ENCODE results near the gene FOLH1.
"Not testable (repeated sequence)": the region's sequence is repeated elsewhere in the genome, so short reads cannot be mapped to it uniquely, and the experiment has no call there.

Gene FOLH1

DNA sequence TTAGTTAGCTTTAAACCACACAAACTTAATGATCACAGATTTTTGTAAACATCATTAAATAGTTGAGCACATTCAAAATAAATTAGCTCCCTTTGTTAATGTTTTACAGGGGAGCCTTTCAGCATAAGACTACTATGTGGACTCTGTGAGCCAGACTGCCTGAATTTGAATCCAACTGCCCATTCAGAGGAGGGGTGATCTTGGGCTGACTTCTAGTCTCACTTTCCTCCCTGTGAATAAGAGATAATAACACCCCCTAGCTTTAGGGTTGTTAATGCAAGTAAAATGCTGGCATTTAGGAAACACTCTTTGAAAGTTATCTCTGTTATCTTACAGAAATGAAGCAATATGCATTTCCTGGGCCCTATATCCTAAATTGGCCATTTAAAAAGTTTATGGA, 23.6 kb downstream of the FOLH1 start:
- not testable (repeated sequence) for DNase-seq (ENCODE audit: low spot score)

DNA sequence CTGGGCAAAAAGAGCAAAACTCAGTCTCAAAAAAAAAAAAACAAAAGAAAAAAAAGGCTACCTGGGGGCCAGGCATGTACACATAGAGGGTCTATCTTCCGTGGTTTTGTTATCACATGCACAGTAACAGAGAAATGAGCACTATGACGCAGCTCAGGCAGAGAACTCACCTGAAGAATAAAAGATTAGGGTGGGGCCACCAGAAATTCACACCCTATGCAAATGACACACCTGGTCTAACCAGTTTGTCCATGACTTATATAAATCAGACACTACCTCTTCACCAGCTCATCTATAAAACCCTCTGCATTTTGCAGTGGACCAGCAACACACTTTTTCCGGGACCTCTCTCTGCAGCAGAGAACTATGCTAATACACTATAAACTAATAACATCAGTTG, 30.5 kb downstream of the FOLH1 start:
- DNase-seq (ENCODE audit: low spot score) = not testable (repeated sequence)

DNA sequence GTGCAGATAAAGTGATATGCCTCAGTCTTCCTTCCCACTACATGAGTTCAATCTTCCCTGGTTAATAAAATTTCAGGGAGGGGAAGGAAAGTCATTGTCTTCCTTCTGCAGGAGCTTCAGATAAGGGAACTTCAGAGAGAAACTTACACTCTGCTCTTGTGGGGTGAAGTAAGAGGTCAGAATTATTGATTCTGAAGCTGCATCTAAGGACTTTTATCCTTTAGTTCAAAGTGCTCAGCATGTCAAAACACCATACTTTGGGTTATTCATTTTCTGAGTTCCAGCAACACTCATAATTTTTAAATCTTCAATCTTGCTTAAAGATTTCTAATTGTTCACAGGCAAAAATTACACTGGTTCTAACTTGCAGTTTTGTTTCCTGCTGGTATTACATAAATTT, 33.0 kb downstream of the FOLH1 start:
- DNase-seq (ENCODE audit: low spot score) = not testable (repeated sequence)

DNA sequence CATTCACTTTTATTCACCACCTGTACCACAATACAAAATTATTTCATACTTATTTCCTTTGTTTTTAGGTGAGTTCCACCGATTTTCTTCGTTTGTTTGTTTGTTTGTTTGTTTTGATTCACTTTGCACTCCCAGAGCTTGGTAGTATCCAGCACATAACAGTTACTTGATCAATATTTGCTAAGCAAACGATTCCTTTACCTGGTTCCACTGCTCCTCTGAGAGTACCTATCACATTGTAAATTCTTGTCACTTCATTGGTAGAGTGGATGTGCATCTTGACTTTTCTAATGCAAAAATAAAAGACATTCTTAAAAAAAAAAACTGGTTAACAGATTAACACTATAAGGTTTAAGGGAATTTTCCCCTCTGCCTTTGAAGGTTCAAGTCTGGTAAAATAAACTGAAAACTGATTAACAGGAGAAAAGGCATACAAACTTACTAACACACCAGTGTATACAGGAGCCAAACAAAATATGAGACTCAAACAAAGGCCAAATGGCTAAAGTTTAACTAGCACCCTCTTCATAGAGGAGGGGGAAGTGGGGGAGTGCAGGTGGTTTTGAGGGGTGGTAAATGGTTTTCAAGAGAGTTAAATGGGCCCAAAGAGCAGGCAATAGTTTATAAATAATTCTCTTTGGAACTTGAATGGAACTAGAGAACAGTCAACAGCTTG, 33.6 kb downstream of the FOLH1 start:
- DNase-seq (ENCODE audit: low spot score) = not testable (repeated sequence)

DNA sequence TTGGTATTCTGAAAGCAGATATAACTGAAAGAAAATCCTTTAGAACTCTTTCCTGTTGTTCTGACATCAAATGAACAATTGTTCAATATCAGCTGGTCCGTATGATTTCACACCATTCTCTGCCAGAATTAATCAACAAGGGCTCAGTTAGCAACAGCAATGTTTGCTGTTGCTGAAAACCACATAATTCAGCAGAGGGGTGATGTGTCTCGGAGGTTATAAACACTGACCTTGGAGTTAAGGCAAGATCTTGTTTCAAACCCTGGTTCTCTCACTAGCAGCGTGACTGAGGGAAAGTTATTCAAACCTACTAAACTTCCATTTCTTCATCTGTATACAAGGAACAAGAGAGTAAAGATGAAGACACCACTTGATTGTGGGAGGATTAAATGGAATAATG, 36.8 kb downstream of the FOLH1 start:
- not testable (repeated sequence) for DNase-seq (ENCODE audit: low spot score)

DNA sequence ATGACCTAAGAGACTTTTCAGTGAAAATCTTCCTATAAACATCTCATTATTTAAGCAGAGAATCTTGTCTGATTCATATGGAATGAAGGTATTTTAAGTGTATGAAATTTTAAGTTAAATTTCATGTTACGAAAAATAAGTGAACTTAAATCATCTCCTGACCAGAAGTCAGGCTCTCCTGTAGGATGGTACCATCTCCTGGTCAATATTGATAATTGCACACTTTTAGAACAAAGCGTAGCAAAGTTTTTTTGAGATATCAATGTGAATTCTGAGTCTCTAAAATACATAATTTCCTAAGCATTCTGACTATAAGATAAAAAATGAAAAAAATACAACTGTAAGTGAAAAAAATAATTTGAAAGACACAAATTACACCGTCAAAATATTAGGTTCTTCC, 38.8 kb downstream of the FOLH1 start:
- not testable (repeated sequence) for DNase-seq (ENCODE audit: low spot score)

DNA sequence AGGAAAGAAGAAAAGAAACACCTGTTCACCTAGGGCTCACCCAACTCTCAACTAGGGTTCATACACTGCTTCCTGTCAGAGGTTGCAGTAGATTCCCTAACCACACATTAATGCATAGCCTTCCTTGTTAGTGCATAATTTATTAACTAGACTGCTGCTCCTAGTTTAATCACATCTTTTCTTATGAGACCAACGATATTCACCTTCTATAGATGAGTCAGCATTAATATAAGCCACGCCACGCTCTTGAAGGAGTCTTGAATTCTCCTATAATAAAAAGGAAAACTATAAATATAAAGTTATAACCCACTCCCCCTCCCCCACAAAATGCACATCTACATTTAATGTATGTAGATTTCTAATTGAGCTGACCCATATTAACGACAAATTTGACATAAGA, 39.4 kb downstream of the FOLH1 start:
- not testable (repeated sequence) for DNase-seq (ENCODE audit: low spot score)

- no peak for DNase-seq (ENCODE audit: low spot score)
These were observed 57.2 kb downstream of the FOLH1 start for GRCh38 chr11:49151211-49151610.

DNA sequence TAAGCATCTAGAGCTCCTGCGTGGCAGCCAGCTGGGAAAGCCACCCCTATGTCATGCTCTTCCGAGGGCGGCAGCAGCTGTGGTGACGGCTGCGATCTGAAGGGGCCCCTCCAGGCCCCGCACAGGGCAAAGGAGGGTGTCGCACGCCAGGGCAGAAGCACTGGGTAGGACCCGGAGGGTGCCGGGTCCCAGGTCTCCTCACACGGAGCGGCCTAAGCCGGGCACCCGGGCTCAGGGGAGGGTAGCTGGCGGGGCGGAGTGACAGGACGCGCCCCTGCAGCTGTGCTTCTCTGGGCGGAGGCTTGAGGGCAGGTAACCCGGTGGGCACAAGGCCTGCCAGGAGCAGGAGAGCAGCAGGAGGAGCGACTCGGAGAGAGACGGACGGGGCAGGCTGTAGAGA, 106.0 kb downstream of the FOLH1 start:
- DNase-seq (ENCODE audit: low spot score) = not testable (repeated sequence)
